Measurements from ENCODE around the gene TMEM167B.

DNA sequence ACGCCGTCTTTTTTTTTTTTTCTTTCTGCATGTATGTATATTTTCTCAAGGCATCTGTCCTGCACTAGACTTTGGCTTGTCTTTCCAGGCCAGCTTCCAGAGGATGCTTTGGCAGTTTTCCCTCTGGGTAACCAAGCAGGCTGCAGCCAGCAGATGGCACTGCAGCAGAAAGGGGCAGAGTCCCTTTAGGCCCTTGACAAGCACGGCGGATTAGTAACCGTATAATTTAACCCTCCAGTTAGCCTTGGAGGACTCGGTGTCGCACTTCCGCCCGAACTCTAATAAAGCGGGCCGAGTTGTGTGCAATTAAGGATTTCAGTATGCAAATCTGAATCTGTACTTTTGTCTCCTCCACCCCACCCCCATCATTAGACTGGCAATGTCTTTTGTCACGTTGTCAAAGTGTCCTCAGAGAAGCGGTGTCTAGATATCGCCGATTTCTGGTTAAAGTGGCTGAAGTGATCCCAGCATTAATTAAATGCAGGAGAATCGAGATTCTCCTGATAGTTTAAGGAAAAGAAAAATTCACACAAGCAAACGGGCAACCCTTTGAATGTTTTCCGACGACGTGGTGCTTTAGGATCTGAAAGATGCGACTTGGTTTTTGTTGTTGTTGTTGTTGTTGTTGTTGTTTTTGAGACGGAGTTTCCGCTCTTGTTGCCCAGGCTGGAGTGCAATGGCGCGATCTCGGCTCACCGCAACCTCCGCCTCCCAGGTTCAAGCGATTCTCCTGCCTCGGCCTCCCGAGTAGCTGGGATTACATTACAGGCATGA is 1.1 kb upstream of the TMEM167B start:
- TF ChIP-seq, protein P1, sequence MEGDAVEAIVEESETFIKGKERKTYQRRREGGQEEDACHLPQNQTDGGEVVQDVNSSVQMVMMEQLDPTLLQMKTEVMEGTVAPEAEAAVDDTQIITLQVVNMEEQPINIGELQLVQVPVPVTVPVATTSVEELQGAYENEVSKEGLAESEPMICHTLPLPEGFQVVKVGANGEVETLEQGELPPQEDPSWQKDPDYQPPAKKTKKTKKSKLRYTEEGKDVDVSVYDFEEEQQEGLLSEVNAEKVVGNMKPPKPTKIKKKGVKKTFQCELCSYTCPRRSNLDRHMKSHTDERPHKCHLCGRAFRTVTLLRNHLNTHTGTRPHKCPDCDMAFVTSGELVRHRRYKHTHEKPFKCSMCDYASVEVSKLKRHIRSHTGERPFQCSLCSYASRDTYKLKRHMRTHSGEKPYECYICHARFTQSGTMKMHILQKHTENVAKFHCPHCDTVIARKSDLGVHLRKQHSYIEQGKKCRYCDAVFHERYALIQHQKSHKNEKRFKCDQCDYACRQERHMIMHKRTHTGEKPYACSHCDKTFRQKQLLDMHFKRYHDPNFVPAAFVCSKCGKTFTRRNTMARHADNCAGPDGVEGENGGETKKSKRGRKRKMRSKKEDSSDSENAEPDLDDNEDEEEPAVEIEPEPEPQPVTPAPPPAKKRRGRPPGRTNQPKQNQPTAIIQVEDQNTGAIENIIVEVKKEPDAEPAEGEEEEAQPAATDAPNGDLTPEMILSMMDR (IDR thresholded peaks at IDR 0.05): no peak
- TF ChIP-seq, protein P2, sequence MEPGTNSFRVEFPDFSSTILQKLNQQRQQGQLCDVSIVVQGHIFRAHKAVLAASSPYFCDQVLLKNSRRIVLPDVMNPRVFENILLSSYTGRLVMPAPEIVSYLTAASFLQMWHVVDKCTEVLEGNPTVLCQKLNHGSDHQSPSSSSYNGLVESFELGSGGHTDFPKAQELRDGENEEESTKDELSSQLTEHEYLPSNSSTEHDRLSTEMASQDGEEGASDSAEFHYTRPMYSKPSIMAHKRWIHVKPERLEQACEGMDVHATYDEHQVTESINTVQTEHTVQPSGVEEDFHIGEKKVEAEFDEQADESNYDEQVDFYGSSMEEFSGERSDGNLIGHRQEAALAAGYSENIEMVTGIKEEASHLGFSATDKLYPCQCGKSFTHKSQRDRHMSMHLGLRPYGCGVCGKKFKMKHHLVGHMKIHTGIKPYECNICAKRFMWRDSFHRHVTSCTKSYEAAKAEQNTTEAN (CRISPR knock-in tag; IDR thresholded peaks at IDR 0.05): no peak
- TF ChIP-seq, protein P3, sequence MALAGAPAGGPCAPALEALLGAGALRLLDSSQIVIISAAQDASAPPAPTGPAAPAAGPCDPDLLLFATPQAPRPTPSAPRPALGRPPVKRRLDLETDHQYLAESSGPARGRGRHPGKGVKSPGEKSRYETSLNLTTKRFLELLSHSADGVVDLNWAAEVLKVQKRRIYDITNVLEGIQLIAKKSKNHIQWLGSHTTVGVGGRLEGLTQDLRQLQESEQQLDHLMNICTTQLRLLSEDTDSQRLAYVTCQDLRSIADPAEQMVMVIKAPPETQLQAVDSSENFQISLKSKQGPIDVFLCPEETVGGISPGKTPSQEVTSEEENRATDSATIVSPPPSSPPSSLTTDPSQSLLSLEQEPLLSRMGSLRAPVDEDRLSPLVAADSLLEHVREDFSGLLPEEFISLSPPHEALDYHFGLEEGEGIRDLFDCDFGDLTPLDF (CRISPR knock-in tag; IDR thresholded peaks at IDR 0.05): no peak
- TF ChIP-seq, protein P4, sequence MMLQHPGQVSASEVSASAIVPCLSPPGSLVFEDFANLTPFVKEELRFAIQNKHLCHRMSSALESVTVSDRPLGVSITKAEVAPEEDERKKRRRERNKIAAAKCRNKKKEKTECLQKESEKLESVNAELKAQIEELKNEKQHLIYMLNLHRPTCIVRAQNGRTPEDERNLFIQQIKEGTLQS (CRISPR knock-in tag; conservative IDR thresholded peaks at IDR 0.05): no peak
- no peak for TF ChIP-seq ESRRA (CRISPR knock-in tag; IDR thresholded peaks at IDR 0.05; ENCODE audit: borderline replicate concordance)
- TF ChIP-seq, protein P5, sequence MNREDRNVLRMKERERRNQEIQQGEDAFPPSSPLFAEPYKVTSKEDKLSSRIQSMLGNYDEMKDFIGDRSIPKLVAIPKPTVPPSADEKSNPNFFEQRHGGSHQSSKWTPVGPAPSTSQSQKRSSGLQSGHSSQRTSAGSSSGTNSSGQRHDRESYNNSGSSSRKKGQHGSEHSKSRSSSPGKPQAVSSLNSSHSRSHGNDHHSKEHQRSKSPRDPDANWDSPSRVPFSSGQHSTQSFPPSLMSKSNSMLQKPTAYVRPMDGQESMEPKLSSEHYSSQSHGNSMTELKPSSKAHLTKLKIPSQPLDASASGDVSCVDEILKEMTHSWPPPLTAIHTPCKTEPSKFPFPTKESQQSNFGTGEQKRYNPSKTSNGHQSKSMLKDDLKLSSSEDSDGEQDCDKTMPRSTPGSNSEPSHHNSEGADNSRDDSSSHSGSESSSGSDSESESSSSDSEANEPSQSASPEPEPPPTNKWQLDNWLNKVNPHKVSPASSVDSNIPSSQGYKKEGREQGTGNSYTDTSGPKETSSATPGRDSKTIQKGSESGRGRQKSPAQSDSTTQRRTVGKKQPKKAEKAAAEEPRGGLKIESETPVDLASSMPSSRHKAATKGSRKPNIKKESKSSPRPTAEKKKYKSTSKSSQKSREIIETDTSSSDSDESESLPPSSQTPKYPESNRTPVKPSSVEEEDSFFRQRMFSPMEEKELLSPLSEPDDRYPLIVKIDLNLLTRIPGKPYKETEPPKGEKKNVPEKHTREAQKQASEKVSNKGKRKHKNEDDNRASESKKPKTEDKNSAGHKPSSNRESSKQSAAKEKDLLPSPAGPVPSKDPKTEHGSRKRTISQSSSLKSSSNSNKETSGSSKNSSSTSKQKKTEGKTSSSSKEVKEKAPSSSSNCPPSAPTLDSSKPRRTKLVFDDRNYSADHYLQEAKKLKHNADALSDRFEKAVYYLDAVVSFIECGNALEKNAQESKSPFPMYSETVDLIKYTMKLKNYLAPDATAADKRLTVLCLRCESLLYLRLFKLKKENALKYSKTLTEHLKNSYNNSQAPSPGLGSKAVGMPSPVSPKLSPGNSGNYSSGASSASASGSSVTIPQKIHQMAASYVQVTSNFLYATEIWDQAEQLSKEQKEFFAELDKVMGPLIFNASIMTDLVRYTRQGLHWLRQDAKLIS (CRISPR knock-in tag; IDR thresholded peaks at IDR 0.05; ENCODE audit: borderline replicate concordance): no peak
- TF ChIP-seq, protein P6, sequence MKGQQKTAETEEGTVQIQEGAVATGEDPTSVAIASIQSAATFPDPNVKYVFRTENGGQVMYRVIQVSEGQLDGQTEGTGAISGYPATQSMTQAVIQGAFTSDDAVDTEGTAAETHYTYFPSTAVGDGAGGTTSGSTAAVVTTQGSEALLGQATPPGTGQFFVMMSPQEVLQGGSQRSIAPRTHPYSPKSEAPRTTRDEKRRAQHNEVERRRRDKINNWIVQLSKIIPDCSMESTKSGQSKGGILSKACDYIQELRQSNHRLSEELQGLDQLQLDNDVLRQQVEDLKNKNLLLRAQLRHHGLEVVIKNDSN (CRISPR knock-in tag; IDR thresholded peaks at IDR 0.05): no peak
- no peak for TF ChIP-seq GRHL2 (CRISPR knock-in tag; IDR thresholded peaks at IDR 0.05; ENCODE audit: insufficient replicate concordance, severe bottlenecking)
- no peak for TF ChIP-seq ATF1 (CRISPR knock-in tag; IDR thresholded peaks at IDR 0.05)
- TF ChIP-seq, protein P7, sequence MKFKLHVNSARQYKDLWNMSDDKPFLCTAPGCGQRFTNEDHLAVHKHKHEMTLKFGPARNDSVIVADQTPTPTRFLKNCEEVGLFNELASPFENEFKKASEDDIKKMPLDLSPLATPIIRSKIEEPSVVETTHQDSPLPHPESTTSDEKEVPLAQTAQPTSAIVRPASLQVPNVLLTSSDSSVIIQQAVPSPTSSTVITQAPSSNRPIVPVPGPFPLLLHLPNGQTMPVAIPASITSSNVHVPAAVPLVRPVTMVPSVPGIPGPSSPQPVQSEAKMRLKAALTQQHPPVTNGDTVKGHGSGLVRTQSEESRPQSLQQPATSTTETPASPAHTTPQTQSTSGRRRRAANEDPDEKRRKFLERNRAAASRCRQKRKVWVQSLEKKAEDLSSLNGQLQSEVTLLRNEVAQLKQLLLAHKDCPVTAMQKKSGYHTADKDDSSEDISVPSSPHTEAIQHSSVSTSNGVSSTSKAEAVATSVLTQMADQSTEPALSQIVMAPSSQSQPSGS (CRISPR knock-in tag; IDR thresholded peaks at IDR 0.05; ENCODE audit: borderline replicate concordance, low read depth): no peak
